ENCODE data around the gene RPP38. TPM values are rescaled to one million over a fixed set of nuclear protein-coding genes. Genes with fewer than 3 reads are reported as not detected.

Gene RPP38
- total RNA-seq, 1 experiment from 2014 or later = 23.3 TPM

DNA sequence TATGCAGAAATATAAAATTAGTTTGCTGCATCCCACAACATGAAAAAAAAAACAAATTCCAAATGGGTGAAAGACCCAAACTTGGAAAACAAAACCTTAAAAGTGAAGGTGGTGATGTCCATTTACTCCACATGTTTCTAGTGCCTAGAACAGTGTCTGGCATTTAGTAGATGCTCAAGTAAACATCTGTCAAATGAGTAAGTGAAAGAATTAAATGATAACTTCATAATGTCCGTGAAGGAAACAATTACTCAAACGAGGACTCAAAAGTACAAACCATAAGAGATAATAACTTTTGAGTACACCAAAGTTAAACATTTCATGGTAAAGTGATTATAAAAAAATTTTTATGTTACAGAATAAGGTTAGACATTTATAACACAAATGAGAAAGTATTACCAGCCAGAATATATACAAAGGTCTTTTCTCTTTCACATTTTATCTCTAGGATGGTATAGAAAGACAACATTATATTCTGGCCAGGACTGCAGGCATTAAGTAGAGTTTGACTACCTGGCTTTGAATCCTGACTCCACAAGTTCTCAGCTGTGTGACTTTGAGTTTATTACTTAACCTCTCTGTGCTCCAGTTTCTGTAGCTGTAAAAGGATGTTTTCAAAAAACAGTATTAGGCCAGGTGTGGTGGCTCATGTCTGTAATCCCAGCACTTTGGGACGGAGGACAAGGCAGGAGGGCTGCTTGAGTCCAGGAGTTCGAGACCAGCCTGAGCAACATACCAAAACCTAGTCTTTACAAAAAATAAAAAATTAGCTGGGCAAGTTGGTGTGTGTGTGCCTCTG is 50.6 kb downstream of the RPP38 start:
- ChIA-PET POLR2A (interaction anchor here (0.7 kb wide), 1 partner anchor 1351 kb away, joined by 4 read pairs; no protein-coding TSS in a partner anchor), RAD21 (ENCODE audit: low non-redundant PET in 1 of 2, low total read pairs in 2 of 2, uncharacterized antibody in 2 of 2, unreplicated experiment in 2 of 2) (no interaction called here), CTCF (interaction anchor here (0.7 to 0.9 kb wide), 2 partner anchors 11 to 42 kb away, joined by 3 read pairs; no protein-coding TSS in a partner anchor)
- Histone ChIP-seq H3K9me2 (ENCODE audit: insufficient read depth) (no peaks in the 10 kb centered on the region), H3K4me1 (ENCODE audit: control insufficient read depth in 1 of 2, insufficient read depth in 2 of 2, low read length in 2 of 2) (peaks cover 0 to 4% of the 10 kb centered on the region in 2 experiments; a peak in 1 of 4 replicates), H3K9ac (ENCODE audit: low read length) (no peak overlapping the region), H2AFZ (ENCODE audit: low read depth, low read length, poor library complexity, severe bottlenecking) (no peak overlapping the region), H3K27ac (ENCODE audit: low read depth, low read length) (no peak overlapping the region), H4K20me1 (ENCODE audit: insufficient read depth) (no peaks in the 10 kb centered on the region; the same call in 1 of the 2 replicates), H3K9me3 (ENCODE audit: control insufficient read depth in 1 of 2, insufficient read depth in 1 of 2, low read depth in 1 of 2, low read length in 2 of 2) (no peaks in the 10 kb centered on the region), H3K79me2 (ENCODE audit: insufficient read depth, low read length) (peaks cover 93% of the 10 kb centered on the region), H3K27me3 (ENCODE audit: insufficient read depth, low read length) (no peaks in the 10 kb centered on the region), H3K36me3 (ENCODE audit: control insufficient read depth in 1 of 2, insufficient read depth in 2 of 2, low read length in 2 of 2) (no peaks in the 10 kb centered on the region), H3K4me2 (ENCODE audit: low read length) (no peak overlapping the region), H3K4me3 (replicated peaks in 1 of 2; ENCODE audit: low read depth in 1 of 2, low read length in 2 of 2) (no peak overlapping the region)
- DNase-seq (ENCODE audit: low read depth, low spot score) (no peak), ATAC-seq (no peak)
- intact Hi-C loops (cut with micrococcal nuclease) = no loop called here
- BruUV-seq (replicated peaks) = no TSS peak
- no peak for TF ChIP-seq RAD21 (IDR thresholded peaks at IDR 0.05; ENCODE audit: low read depth)
- no peak for TF ChIP-seq CEBPB (IDR thresholded peaks at IDR 0.05; ENCODE audit: low read depth)
- TF ChIP-seq, protein P1, sequence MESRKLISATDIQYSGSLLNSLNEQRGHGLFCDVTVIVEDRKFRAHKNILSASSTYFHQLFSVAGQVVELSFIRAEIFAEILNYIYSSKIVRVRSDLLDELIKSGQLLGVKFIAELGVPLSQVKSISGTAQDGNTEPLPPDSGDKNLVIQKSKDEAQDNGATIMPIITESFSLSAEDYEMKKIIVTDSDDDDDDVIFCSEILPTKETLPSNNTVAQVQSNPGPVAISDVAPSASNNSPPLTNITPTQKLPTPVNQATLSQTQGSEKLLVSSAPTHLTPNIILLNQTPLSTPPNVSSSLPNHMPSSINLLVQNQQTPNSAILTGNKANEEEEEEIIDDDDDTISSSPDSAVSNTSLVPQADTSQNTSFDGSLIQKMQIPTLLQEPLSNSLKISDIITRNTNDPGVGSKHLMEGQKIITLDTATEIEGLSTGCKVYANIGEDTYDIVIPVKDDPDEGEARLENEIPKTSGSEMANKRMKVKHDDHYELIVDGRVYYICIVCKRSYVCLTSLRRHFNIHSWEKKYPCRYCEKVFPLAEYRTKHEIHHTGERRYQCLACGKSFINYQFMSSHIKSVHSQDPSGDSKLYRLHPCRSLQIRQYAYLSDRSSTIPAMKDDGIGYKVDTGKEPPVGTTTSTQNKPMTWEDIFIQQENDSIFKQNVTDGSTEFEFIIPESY (IDR thresholded peaks at IDR 0.05; ENCODE audit: extremely low read depth, insufficient replicate concordance, low read length) = no peak
- no peak for TF ChIP-seq ELF1 (IDR thresholded peaks at IDR 0.05; ENCODE audit: borderline replicate concordance, low read depth)
- no peak for TF ChIP-seq CBX3 (IDR thresholded peaks at IDR 0.05; ENCODE audit: low read depth)
- no peak for TF ChIP-seq ZFX (IDR thresholded peaks at IDR 0.05)
- TF ChIP-seq SIN3A (IDR thresholded peaks at IDR 0.05; ENCODE audit: low read depth) = no peak
